ENCODE results near the gene TIMM10.

Gene TIMM10

GRCh38 chr11:57482782-57483561, 47.6 kb downstream of the TIMM10 start:
- DNase-seq: peak; percentile 10

- no peak for DNase-seq
Observed at GRCh38 chr11:57481915-57482781, 48.4 kb downstream of the TIMM10 start.

GRCh38 chr11:57481315-57481714, 49.2 kb downstream of the TIMM10 start:
- DNase-seq: no peak

- peak; percentile 47 for DNase-seq
Observed at GRCh38 chr11:57480409-57481137, 50.0 kb downstream of the TIMM10 start.

GRCh38 chr11:57479911-57480310, 50.6 kb downstream of the TIMM10 start:
- no peak for DNase-seq

- DNase-seq: no peak
Observed at GRCh38 chr11:57479021-57479663, 51.4 kb downstream of the TIMM10 start.
